Measurements from ENCODE around the gene ATP5PB. TPM values are rescaled to one million over a fixed set of nuclear protein-coding genes. Genes with fewer than 3 reads are reported as not detected.

Gene ATP5PB
- total RNA-seq, 1 experiment from 2014 or later = 194 TPM

DNA sequence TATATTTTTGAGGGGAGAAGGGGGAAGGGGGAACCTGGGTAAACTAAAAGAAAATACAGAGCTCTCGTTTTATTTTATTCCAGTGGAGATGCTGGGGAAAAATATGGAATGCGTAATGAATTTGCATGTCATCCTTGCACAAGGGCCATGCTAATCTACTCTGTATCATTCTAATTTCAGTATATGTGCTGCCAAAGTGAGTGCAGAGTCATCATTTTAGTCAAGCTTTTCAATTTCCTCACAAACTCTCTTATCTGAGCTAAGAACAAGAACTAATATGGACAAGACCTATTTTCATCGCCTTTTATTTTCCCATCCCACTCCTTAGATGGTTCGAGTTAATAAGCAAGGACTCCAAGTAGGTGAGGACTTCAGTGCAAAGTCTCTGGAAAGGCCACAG is 41.0 kb downstream of the ATP5PB start:
- Mint-ChIP-seq H3K4me1 (ENCODE audit: low read depth, unreplicated experiment) (no peaks in the 10 kb centered on the region), H3K4me3 (ENCODE audit: unreplicated experiment) (no peak overlapping the region), H3K27me3 (ENCODE audit: insufficient read depth, unreplicated experiment) (no peaks in the 10 kb centered on the region), H3K27ac (ENCODE audit: unreplicated experiment) (no peak overlapping the region), H3K9me3 (ENCODE audit: unreplicated experiment) (no peaks in the 10 kb centered on the region), H3K36me3 (ENCODE audit: insufficient read depth, unreplicated experiment) (no peaks in the 10 kb centered on the region)
- H3K9me3 ChIP-seq = no peaks in the 10 kb centered on the region
- DNase-seq = no peak
- POLR2A ChIA-PET = no interaction called here
- TF ChIP-seq, protein P1, sequence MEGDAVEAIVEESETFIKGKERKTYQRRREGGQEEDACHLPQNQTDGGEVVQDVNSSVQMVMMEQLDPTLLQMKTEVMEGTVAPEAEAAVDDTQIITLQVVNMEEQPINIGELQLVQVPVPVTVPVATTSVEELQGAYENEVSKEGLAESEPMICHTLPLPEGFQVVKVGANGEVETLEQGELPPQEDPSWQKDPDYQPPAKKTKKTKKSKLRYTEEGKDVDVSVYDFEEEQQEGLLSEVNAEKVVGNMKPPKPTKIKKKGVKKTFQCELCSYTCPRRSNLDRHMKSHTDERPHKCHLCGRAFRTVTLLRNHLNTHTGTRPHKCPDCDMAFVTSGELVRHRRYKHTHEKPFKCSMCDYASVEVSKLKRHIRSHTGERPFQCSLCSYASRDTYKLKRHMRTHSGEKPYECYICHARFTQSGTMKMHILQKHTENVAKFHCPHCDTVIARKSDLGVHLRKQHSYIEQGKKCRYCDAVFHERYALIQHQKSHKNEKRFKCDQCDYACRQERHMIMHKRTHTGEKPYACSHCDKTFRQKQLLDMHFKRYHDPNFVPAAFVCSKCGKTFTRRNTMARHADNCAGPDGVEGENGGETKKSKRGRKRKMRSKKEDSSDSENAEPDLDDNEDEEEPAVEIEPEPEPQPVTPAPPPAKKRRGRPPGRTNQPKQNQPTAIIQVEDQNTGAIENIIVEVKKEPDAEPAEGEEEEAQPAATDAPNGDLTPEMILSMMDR (IDR thresholded peaks at IDR 0.05; ENCODE audit: insufficient read depth in 1 of 2, low read depth in 1 of 2, low read length in 1 of 2, severe bottlenecking in 1 of 2, unreplicated experiment in 1 of 2) = no peak
- H3K4me1 ChIP-seq = no peaks in the 10 kb centered on the region
- H3K27me3 ChIP-seq (replicated peaks; ENCODE audit: control insufficient read depth, insufficient read depth, low read length) = no peaks in the 10 kb centered on the region
- BruUV-seq (replicated peaks) = no TSS peak
- no peak overlapping the region for H3K4me3 ChIP-seq (ENCODE audit: low read depth, low read length)
- intact Hi-C loops (cut with micrococcal nuclease; ENCODE audit: unreplicated experiment) = no loop called here
- CTCF ChIA-PET = interaction anchor here (0.9 kb wide), 1 partner anchor 265 kb away, joined by 4 read pairs; no protein-coding TSS in a partner anchor
- no peaks in the 10 kb centered on the region for H3K36me3 ChIP-seq (ENCODE audit: control insufficient read depth, insufficient read depth, low read length)

DNA sequence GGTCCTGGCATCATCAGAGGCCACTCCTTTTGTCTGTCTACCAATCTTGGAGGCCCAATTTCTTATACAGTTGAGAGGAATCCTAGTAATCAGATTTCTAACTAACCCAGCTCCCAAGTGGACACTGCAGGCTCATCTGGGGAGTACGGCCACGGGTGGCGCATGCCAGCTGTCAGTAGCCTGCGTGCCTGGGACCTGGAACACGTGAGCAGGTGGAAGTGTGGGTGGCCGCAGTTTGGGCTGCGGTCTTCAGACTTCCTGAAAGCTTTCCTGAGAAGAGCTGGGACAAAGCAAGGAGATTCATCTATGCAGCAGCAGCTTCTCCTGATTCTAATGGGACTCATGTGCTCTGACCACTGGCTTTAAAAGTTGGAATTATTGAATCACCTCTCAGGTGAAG is 41.8 kb downstream of the ATP5PB start:
- H3K36me3 ChIP-seq (ENCODE audit: control insufficient read depth, insufficient read depth, low read length) = no peaks in the 10 kb centered on the region
- ChIA-PET POLR2A (no interaction called here), CTCF (no interaction called here)
- no peaks in the 10 kb centered on the region for H3K9me3 ChIP-seq
- no peaks in the 10 kb centered on the region for H3K4me1 ChIP-seq
- no peaks in the 10 kb centered on the region for H3K36me3 Mint-ChIP-seq (ENCODE audit: insufficient read depth, unreplicated experiment)
- no peaks in the 10 kb centered on the region for H3K9me3 Mint-ChIP-seq (ENCODE audit: unreplicated experiment)
- no peak overlapping the region for H3K27ac Mint-ChIP-seq (ENCODE audit: unreplicated experiment)
- TF ChIP-seq, protein P1 (IDR thresholded peaks at IDR 0.05; ENCODE audit: insufficient read depth in 1 of 2, low read depth in 1 of 2, low read length in 1 of 2, severe bottlenecking in 1 of 2, unreplicated experiment in 1 of 2) = no peak
- H3K27me3 Mint-ChIP-seq (ENCODE audit: insufficient read depth, unreplicated experiment) = no peaks in the 10 kb centered on the region
- H3K4me3 Mint-ChIP-seq (ENCODE audit: unreplicated experiment) = no peak overlapping the region
- DNase-seq = no peak
- H3K27me3 ChIP-seq (replicated peaks; ENCODE audit: control insufficient read depth, insufficient read depth, low read length) = no peaks in the 10 kb centered on the region
- BruUV-seq (replicated peaks) = no TSS peak
- intact Hi-C loops (cut with micrococcal nuclease; ENCODE audit: unreplicated experiment) = no loop called here
- H3K4me1 Mint-ChIP-seq (ENCODE audit: low read depth, unreplicated experiment) = no peaks in the 10 kb centered on the region
- H3K4me3 ChIP-seq (ENCODE audit: low read depth, low read length) = no peak overlapping the region

DNA sequence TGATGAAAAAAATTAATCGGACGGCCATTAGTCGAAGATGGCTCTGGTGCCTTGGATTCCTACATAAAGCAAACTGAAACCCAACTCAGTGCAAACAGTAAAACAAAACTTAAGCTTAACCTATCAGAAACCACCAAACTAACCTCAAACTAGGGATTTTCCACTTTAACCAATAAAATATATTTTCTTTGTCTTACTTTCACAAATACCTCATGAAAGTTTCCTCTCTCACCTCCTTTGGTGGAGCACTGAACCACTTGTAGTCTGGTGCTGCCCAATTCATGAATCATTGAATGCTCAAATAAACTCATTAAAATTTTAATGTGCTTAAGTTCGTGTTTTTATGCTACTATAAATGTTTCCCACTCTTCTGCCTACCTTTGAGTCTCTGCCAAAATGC is 47.1 kb downstream of the ATP5PB start:
- Histone ChIP-seq H3K27me3 (replicated peaks; ENCODE audit: control insufficient read depth, insufficient read depth, low read length) (no peaks in the 10 kb centered on the region), H3K36me3 (ENCODE audit: control insufficient read depth, insufficient read depth, low read length) (no peaks in the 10 kb centered on the region), H3K9me3 (no peaks in the 10 kb centered on the region), H3K4me1 (no peaks in the 10 kb centered on the region), H3K4me3 (ENCODE audit: low read depth, low read length) (no peak overlapping the region)
- ChIA-PET POLR2A (no interaction called here), CTCF (no interaction called here)
- no peak overlapping the region for H3K4me3 Mint-ChIP-seq (ENCODE audit: unreplicated experiment)
- H3K27me3 Mint-ChIP-seq (ENCODE audit: insufficient read depth, unreplicated experiment) = no peaks in the 10 kb centered on the region
- TF ChIP-seq, protein P1 (IDR thresholded peaks at IDR 0.05; ENCODE audit: insufficient read depth in 1 of 2, low read depth in 1 of 2, low read length in 1 of 2, severe bottlenecking in 1 of 2, unreplicated experiment in 1 of 2) = no peak
- H3K9me3 Mint-ChIP-seq (ENCODE audit: unreplicated experiment) = no peaks in the 10 kb centered on the region
- DNase-seq = no peak
- H3K36me3 Mint-ChIP-seq (ENCODE audit: insufficient read depth, unreplicated experiment) = no peaks in the 10 kb centered on the region
- no peaks in the 10 kb centered on the region for H3K4me1 Mint-ChIP-seq (ENCODE audit: low read depth, unreplicated experiment)
- no TSS peak for BruUV-seq (replicated peaks)
- intact Hi-C loops (cut with micrococcal nuclease; ENCODE audit: unreplicated experiment) = no loop called here
- no peak overlapping the region for H3K27ac Mint-ChIP-seq (ENCODE audit: unreplicated experiment)

Data from Caco-2 (cell line).